K562 (cell line): ENCODE data around the gene IARS1. TPM values are rescaled to one million over a fixed set of nuclear protein-coding genes. Genes with fewer than 3 reads are reported as not detected.

Source experiments
- CREB5 ChIP-seq: fragments of 250-450 bp; sonication (Bioruptor Pico); IDR thresholded peaks from 2 replicates; pipeline ENCODE4 v1.5.0; 2020; ENCODE audit warnings: mild to moderate bottlenecking
- ELK1 ChIP-seq: sonication (generic); formaldehyde crosslinking; IDR thresholded peaks from 2 replicates; pipeline ENCODE4 v1.8.1; 2022; ENCODE audit warnings: missing genetic modification reagents
- EP400 ChIP-seq: fragments of 450-650 bp; IDR thresholded peaks from 2 replicates; pipeline ENCODE4 v1.6.1; 2017; ENCODE audit warnings: antibody characterized with exemption, mild to moderate bottlenecking, moderate library complexity
- HNRNPL ChIP-seq: fragments of 200-400 bp; formaldehyde crosslinking; IDR thresholded peaks from 2 replicates; pipeline ENCODE4 v1.6.1; 2017; ENCODE audit warnings: low read depth, mild to moderate bottlenecking, low read length
- HOXB6 ChIP-seq: fragments of 250-450 bp; sonication (Bioruptor Pico); IDR thresholded peaks from 2 replicates; pipeline ENCODE4 v1.5.1; 2022; ENCODE audit warnings: mild to moderate bottlenecking, borderline replicate concordance
- MCM5 ChIP-seq: fragments of 450-650 bp; IDR thresholded peaks from 2 replicates; pipeline ENCODE4 v1.6.1; 2016; ENCODE audit warnings: low read depth
- NBN ChIP-seq: fragments of 450-650 bp; IDR thresholded peaks from 2 replicates; pipeline ENCODE4 v1.6.1; 2016; ENCODE audit warnings: low read depth, mild to moderate bottlenecking
- PTRF ChIP-seq: fragments of 450-650 bp; IDR thresholded peaks from 2 replicates; pipeline ENCODE4 v1.6.1; 2016; ENCODE audit warnings: mild to moderate bottlenecking, missing genetic modification characterization, missing compliant biosample characterization
- RERE ChIP-seq: sonication (generic); formaldehyde crosslinking; IDR thresholded peaks from 2 replicates; pipeline ENCODE4 v1.8.0; 2023; ENCODE audit warnings: missing genetic modification reagents, mild to moderate bottlenecking, borderline replicate concordance
- RREB1 ChIP-seq: fragments of 250-450 bp; sonication (Bioruptor Pico); IDR thresholded peaks from 2 replicates; pipeline ENCODE4 v1.4.0; 2020
- SRSF1 ChIP-seq: fragments of 200-400 bp; formaldehyde crosslinking; IDR thresholded peaks from 2 replicates; pipeline ENCODE4 v1.6.1; 2017; ENCODE audit warnings: mild to moderate bottlenecking, low read depth, low read length, moderate library complexity
- ZNF23 ChIP-seq: fragments of 250-450 bp; sonication (Bioruptor Pico); IDR thresholded peaks from 2 replicates; pipeline ENCODE4 v1.4.0; 2020; ENCODE audit warnings: mild to moderate bottlenecking
- polyA plus RNA-seq, 8 experiments: library from polyadenylated mRNA; depleted of rRNA in 4 of 8; stranded (reverse) in 5 of 8; unstranded in 3 of 8; fragments of >200 nt; fragmentation: Nextera tagmentation in 2 of 8; fragmentation: Illumina TruSeq in 1 of 8; extraction: Ambion mirVana in 2 of 8; extraction: Trizol in 1 of 8; gene quantifications; 2 replicates each; pipeline versions ENCODE4 v1.2.1 to v1.2.3, GENCODE V29; 2011 to 2014; ENCODE audit warnings: inconsistent platforms in 1 of 8, missing spikeins in 1 of 8
- total RNA-seq, 7 experiments: library from RNA; depleted of rRNA in 6 of 7; stranded (reverse); fragments of >200 nt in 6 of 7; fragmentation: Illumina TruSeq in 2 of 7; extraction: Trizol in 2 of 7; gene quantifications; 2 replicates each; pipeline versions ENCODE4 v1.2.1 to v1.2.3, GENCODE V29; 2011 to 2021; ENCODE audit warnings: low replicate concordance in 1 of 7

Gene IARS1
- total and polyA plus RNA-seq, 9 of the 15 experiments (the other 6 are each of a cell fraction or from before 2014, with no cell fraction given), result 119 to 371 (median 234) TPM

- TF ChIP-seq RREB1 (CRISPR knock-in tag) (peak; percentile 54; the same call in 1 of the 2 replicates), CREB5 (CRISPR knock-in tag) (no peak), ELK1 (CRISPR knock-in tag) (no peak), EP400 (peak; percentile 100), MCM5 (no peak), NBN (no peak; the same call in 1 of the 2 replicates), RERE (no peak), ZNF23 (CRISPR knock-in tag) (no peak), SRSF1 (no peak), HOXB6 (no peak), HNRNPL (no peak), PTRF (tag) (no peak)
These were observed at the start of gene IARS1 (continued) for GRCh38 chr9:92293452-92294296.
